ENCODE results near the gene S100A11.

- TF ChIP-seq CTCF (IDR thresholded peaks at IDR 0.05) (no peak), EP300 (IDR thresholded peaks at IDR 0.05) (no peak), POLR2A (IDR thresholded peaks at IDR 0.05) (no peak)
Measured at GRCh38 chr1:152034324-152034653, 2.5 kb downstream of the S100A11 start.

Data from ovary (tissue), 3 donors.